HepG2 (cell line): ENCODE measurements around the gene RNF25. TPM values are rescaled to one million over a fixed set of nuclear protein-coding genes. Genes with fewer than 3 reads are reported as not detected.
A peak's percentile ranks its signal among the peaks of the same experiment; 100 is the strongest.

Source experiments
- MED13 ChIP-seq: sonication (generic); formaldehyde crosslinking; IDR thresholded peaks from 2 replicates; pipeline ENCODE4 v1.5.0; 2020; ENCODE audit warnings: missing genetic modification reagents
- POLR2G ChIP-seq: fragments of 200-400 bp; formaldehyde crosslinking; IDR thresholded peaks from 2 replicates; pipeline ENCODE4 v1.6.1; 2018; ENCODE audit warnings: mild to moderate bottlenecking, low read depth, low read length, moderate library complexity
- PRDM15 ChIP-seq: sonication (generic); formaldehyde crosslinking; IDR thresholded peaks from 2 replicates; pipeline ENCODE4 v1.4.0; 2020; ENCODE audit warnings: missing genetic modification reagents
- SOX6 ChIP-seq, 2 experiments: fragments of 450-650 bp in 1 of 2; sonication (generic) in 1 of 2; formaldehyde crosslinking in 1 of 2; IDR thresholded peaks; 2 replicates each; pipeline versions ENCODE4 v1.4.0 to v1.6.1; 2017 to 2020; ENCODE audit warnings: antibody characterized with exemption in 1 of 2, mild to moderate bottlenecking in 1 of 2, missing genetic modification reagents in 1 of 2
- ZC3H4 ChIP-seq: sonication (generic); formaldehyde crosslinking; IDR thresholded peaks from 2 replicates; pipeline ENCODE4 v1.4.0; 2020; ENCODE audit warnings: missing genetic modification reagents, borderline replicate concordance
- ZIK1 ChIP-seq: sonication (generic); formaldehyde crosslinking; IDR thresholded peaks from 2 replicates; pipeline ENCODE4 v1.5.0; 2020; ENCODE audit warnings: mild to moderate bottlenecking, low read depth, missing genetic modification reagents, borderline replicate concordance
- ZNF614 ChIP-seq: IDR thresholded peaks from 2 replicates; pipeline ENCODE4 v1.6.1; 2018; ENCODE audit warnings: missing biosample characterization, missing genetic modification reagents, inconsistent platforms, borderline replicate concordance
- ZNF776 ChIP-seq: sonication (generic); formaldehyde crosslinking; IDR thresholded peaks from 2 replicates; pipeline ENCODE4 v1.4.0; 2020; ENCODE audit warnings: mild to moderate bottlenecking, missing genetic modification reagents
- ZNF790 ChIP-seq: sonication (generic); formaldehyde crosslinking; IDR thresholded peaks from 2 replicates; pipeline ENCODE4 v1.8.0; 2022; ENCODE audit warnings: missing genetic modification reagents, mild to moderate bottlenecking, borderline replicate concordance
- ZSCAN29 ChIP-seq: sonication (generic); formaldehyde crosslinking; conservative IDR thresholded peaks from 2 replicates; pipeline ENCODE4 v1.4.0; 2020; ENCODE audit warnings: mild to moderate bottlenecking, missing genetic modification reagents
- polyA plus RNA-seq, 8 experiments: library from polyadenylated mRNA; depleted of rRNA in 3 of 8; stranded (reverse) in 7 of 8; unstranded in 1 of 8; fragments of >200 nt; fragmentation: Illumina TruSeq in 4 of 8; extraction: Trizol in 4 of 8; gene quantifications; 2 replicates each; pipeline versions ENCODE4 v1.2.1 to v1.2.3, GENCODE V29; 2011 to 2016; ENCODE audit warnings: low read depth in 4 of 8, missing spikeins in 1 of 8, mixed read lengths in 1 of 8; ENCODE audit not compliant: insufficient read depth in 1 of 8
- total RNA-seq, 5 experiments: library from RNA; depleted of rRNA; stranded (reverse); fragments of >200 nt; fragmentation: Illumina TruSeq; extraction: Trizol; gene quantifications; 2 replicates each; pipeline ENCODE4 v1.2.3, GENCODE V29; 2016; ENCODE audit warnings: low read depth in 1 of 5
- TF ChIP-seq, protein P1 (sequence below): sonication (generic); formaldehyde crosslinking; IDR thresholded peaks from 2 replicates; pipeline ENCODE4 v1.5.1; 2020; ENCODE audit warnings: mild to moderate bottlenecking, missing genetic modification reagents, borderline replicate concordance
- TF ChIP-seq, protein P2 (sequence below): sonication (generic); formaldehyde crosslinking; IDR thresholded peaks from 2 replicates; pipeline ENCODE4 v1.4.0; 2020; ENCODE audit warnings: missing genetic modification reagents

RNF25 gene
- total and polyA plus RNA-seq, 2 of the 13 experiments (the other 11 are each of a cell fraction or from before 2014, with no cell fraction given): 37.0 to 87.6 TPM

- no peak for TF ChIP-seq SOX6 (IDR thresholded peaks at IDR 0.05)
- TF ChIP-seq SOX6 (CRISPR knock-in tag; IDR thresholded peaks at IDR 0.05): peak; percentile 78
- TF ChIP-seq ZNF790 (CRISPR knock-in tag): no peak; the same call in 1 of the 2 replicates
- peak; percentile 93 for TF ChIP-seq POLR2G
- peak; percentile 96 for TF ChIP-seq ZIK1
- TF ChIP-seq ZNF614: peak; percentile 92
- TF ChIP-seq, protein P1, sequence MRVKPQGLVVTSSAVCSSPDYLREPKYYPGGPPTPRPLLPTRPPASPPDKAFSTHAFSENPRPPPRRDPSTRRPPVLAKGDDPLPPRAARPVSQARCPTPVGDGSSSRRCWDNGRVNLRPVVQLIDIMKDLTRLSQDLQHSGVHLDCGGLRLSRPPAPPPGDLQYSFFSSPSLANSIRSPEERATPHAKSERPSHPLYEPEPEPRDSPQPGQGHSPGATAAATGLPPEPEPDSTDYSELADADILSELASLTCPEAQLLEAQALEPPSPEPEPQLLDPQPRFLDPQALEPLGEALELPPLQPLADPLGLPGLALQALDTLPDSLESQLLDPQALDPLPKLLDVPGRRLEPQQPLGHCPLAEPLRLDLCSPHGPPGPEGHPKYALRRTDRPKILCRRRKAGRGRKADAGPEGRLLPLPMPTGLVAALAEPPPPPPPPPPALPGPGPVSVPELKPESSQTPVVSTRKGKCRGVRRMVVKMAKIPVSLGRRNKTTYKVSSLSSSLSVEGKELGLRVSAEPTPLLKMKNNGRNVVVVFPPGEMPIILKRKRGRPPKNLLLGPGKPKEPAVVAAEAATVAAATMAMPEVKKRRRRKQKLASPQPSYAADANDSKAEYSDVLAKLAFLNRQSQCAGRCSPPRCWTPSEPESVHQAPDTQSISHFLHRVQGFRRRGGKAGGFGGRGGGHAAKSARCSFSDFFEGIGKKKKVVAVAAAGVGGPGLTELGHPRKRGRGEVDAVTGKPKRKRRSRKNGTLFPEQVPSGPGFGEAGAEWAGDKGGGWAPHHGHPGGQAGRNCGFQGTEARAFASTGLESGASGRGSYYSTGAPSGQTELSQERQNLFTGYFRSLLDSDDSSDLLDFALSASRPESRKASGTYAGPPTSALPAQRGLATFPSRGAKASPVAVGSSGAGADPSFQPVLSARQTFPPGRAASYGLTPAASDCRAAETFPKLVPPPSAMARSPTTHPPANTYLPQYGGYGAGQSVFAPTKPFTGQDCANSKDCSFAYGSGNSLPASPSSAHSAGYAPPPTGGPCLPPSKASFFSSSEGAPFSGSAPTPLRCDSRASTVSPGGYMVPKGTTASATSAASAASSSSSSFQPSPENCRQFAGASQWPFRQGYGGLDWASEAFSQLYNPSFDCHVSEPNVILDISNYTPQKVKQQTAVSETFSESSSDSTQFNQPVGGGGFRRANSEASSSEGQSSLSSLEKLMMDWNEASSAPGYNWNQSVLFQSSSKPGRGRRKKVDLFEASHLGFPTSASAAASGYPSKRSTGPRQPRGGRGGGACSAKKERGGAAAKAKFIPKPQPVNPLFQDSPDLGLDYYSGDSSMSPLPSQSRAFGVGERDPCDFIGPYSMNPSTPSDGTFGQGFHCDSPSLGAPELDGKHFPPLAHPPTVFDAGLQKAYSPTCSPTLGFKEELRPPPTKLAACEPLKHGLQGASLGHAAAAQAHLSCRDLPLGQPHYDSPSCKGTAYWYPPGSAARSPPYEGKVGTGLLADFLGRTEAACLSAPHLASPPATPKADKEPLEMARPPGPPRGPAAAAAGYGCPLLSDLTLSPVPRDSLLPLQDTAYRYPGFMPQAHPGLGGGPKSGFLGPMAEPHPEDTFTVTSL (CRISPR knock-in tag): peak; percentile 66; the same call in 1 of the 2 replicates
- TF ChIP-seq ZNF776 (CRISPR knock-in tag): peak; percentile 95; the same call in 1 of the 2 replicates
- TF ChIP-seq, protein P2, sequence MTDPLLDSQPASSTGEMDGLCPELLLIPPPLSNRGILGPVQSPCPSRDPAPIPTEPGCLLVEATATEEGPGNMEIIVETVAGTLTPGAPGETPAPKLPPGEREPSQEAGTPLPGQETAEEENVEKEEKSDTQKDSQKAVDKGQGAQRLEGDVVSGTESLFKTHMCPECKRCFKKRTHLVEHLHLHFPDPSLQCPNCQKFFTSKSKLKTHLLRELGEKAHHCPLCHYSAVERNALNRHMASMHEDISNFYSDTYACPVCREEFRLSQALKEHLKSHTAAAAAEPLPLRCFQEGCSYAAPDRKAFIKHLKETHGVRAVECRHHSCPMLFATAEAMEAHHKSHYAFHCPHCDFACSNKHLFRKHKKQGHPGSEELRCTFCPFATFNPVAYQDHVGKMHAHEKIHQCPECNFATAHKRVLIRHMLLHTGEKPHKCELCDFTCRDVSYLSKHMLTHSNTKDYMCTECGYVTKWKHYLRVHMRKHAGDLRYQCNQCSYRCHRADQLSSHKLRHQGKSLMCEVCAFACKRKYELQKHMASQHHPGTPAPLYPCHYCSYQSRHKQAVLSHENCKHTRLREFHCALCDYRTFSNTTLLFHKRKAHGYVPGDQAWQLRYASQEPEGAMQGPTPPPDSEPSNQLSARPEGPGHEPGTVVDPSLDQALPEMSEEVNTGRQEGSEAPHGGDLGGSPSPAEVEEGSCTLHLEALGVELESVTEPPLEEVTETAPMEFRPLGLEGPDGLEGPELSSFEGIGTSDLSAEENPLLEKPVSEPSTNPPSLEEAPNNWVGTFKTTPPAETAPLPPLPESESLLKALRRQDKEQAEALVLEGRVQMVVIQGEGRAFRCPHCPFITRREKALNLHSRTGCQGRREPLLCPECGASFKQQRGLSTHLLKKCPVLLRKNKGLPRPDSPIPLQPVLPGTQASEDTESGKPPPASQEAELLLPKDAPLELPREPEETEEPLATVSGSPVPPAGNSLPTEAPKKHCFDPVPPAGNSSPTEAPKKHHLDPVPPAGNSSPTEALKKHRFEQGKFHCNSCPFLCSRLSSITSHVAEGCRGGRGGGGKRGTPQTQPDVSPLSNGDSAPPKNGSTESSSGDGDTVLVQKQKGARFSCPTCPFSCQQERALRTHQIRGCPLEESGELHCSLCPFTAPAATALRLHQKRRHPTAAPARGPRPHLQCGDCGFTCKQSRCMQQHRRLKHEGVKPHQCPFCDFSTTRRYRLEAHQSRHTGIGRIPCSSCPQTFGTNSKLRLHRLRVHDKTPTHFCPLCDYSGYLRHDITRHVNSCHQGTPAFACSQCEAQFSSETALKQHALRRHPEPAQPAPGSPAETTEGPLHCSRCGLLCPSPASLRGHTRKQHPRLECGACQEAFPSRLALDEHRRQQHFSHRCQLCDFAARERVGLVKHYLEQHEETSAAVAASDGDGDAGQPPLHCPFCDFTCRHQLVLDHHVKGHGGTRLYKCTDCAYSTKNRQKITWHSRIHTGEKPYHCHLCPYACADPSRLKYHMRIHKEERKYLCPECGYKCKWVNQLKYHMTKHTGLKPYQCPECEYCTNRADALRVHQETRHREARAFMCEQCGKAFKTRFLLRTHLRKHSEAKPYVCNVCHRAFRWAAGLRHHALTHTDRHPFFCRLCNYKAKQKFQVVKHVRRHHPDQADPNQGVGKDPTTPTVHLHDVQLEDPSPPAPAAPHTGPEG (CRISPR knock-in tag): peak; percentile 94
- TF ChIP-seq PRDM15 (CRISPR knock-in tag): no peak
- peak; percentile 89 for TF ChIP-seq ZSCAN29 (CRISPR knock-in tag)
- peak; percentile 87 for TF ChIP-seq MED13
- no peak for TF ChIP-seq ZC3H4 (CRISPR knock-in tag)
Observed at GRCh38 chr2:218710687-218711549, 39.1 kb upstream of the RNF25 start, which contains the start of gene TTLL4 (continued).
